IMR-90 (cell line): ENCODE results near the gene ST6GALNAC5.

Experiments
- BHLHE40 ChIP-seq: fragments of 150-350 bp; IDR thresholded peaks from 2 replicates; pipeline ENCODE4 v1.6.1; 2016; ENCODE audit warnings: mild to moderate bottlenecking, low read depth, low read length
- CEBPB ChIP-seq: IDR thresholded peaks from 2 replicates; pipeline ENCODE4 v1.6.1; 2012; ENCODE audit warnings: low read depth, low read length, improper control_type of control experiment
- FOS ChIP-seq: fragments of 150-350 bp; IDR thresholded peaks from 2 replicates; pipeline ENCODE4 v1.6.1; 2016; ENCODE audit warnings: low read depth, low read length
- MAFK ChIP-seq: IDR thresholded peaks from 2 replicates; pipeline ENCODE4 v1.6.1; 2012; ENCODE audit warnings: low read depth, low read length, improper control_type of control experiment
- NFE2L2 ChIP-seq: fragments of 150-350 bp; IDR thresholded peaks from 2 replicates; pipeline ENCODE4 v1.6.1; 2016; ENCODE audit warnings: low read depth, mild to moderate bottlenecking, low read length
- POLR2A ChIP-seq: IDR thresholded peaks from 2 replicates; pipeline ENCODE4 v1.6.1; 2012; ENCODE audit warnings: mild to moderate bottlenecking, low read depth, low read length
- RAD21 ChIP-seq: IDR thresholded peaks from 2 replicates; pipeline ENCODE4 v1.6.1; 2012; ENCODE audit warnings: low read length, improper control_type of control experiment
- RFX5 ChIP-seq: IDR thresholded peaks from 2 replicates; pipeline ENCODE4 v1.8.0; 2012; ENCODE audit warnings: low read depth, mild to moderate bottlenecking, low read length, moderate library complexity
- SMC3 ChIP-seq: fragments of 150-350 bp; IDR thresholded peaks from 2 replicates; pipeline ENCODE4 v1.6.1; 2016; ENCODE audit warnings: low read depth, mild to moderate bottlenecking, antibody characterized with exemption, low read length, moderate library complexity
- TF ChIP-seq, protein P1 (sequence below): conservative IDR thresholded peaks from 2 replicates; pipeline ENCODE4 v1.5.1; 2012; ENCODE audit warnings: mild to moderate bottlenecking, low read depth, low read length, improper control_type of control experiment
- TF ChIP-seq, protein P2 (sequence below): fragments of 150-350 bp; IDR thresholded peaks from 2 replicates; pipeline ENCODE4 v1.6.1; 2017; ENCODE audit warnings: mild to moderate bottlenecking, antibody characterized with exemption, low read length, low read depth
- TF ChIP-seq, protein P3 (sequence below): fragments of 150-350 bp; IDR thresholded peaks from 2 replicates; pipeline ENCODE4 v1.6.1; 2016; ENCODE audit warnings: low read depth, mild to moderate bottlenecking, low read length, moderate library complexity, borderline replicate concordance

DNA sequence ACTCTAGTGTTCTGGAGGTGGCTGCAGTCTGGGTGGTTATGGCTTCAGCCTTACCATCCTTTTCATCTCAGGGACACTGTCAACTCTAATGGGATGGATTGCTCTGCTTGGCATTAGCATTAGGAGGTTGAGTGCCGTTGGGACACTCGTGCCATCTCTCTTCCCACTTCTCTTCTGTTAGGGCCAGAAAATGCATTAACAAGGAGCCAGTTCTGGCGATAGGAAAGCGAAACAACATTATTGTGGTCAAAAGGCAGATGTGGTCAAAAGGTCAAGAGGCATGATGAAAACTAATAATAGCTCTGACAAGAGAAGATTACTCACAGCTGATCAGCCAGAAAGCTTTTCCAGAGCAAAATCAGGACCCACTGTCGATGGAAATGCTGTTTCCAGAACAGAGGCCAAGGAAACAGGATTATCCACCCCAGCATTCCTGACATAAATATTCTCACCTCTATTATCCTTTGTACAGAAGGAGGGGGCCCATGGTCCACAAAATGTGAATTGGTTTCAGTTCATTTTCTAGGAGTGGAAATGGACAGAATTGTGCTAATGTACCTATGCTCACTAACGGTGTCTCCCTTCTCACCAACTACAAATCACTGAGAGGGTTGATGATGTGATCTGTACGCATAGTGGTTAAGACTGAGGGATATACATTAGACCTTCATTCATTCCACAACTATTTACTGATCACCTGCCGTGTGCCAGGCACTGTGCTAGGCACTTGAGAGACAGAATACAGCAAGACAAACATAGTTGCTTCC lies 72.0 kb downstream of the ST6GALNAC5 start:
- TF ChIP-seq, protein P1, sequence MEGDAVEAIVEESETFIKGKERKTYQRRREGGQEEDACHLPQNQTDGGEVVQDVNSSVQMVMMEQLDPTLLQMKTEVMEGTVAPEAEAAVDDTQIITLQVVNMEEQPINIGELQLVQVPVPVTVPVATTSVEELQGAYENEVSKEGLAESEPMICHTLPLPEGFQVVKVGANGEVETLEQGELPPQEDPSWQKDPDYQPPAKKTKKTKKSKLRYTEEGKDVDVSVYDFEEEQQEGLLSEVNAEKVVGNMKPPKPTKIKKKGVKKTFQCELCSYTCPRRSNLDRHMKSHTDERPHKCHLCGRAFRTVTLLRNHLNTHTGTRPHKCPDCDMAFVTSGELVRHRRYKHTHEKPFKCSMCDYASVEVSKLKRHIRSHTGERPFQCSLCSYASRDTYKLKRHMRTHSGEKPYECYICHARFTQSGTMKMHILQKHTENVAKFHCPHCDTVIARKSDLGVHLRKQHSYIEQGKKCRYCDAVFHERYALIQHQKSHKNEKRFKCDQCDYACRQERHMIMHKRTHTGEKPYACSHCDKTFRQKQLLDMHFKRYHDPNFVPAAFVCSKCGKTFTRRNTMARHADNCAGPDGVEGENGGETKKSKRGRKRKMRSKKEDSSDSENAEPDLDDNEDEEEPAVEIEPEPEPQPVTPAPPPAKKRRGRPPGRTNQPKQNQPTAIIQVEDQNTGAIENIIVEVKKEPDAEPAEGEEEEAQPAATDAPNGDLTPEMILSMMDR: no peak
- TF ChIP-seq FOS: no peak
- TF ChIP-seq RFX5: no peak
- TF ChIP-seq, protein P2, sequence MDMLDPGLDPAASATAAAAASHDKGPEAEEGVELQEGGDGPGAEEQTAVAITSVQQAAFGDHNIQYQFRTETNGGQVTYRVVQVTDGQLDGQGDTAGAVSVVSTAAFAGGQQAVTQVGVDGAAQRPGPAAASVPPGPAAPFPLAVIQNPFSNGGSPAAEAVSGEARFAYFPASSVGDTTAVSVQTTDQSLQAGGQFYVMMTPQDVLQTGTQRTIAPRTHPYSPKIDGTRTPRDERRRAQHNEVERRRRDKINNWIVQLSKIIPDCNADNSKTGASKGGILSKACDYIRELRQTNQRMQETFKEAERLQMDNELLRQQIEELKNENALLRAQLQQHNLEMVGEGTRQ: no peak
- TF ChIP-seq, protein P3, sequence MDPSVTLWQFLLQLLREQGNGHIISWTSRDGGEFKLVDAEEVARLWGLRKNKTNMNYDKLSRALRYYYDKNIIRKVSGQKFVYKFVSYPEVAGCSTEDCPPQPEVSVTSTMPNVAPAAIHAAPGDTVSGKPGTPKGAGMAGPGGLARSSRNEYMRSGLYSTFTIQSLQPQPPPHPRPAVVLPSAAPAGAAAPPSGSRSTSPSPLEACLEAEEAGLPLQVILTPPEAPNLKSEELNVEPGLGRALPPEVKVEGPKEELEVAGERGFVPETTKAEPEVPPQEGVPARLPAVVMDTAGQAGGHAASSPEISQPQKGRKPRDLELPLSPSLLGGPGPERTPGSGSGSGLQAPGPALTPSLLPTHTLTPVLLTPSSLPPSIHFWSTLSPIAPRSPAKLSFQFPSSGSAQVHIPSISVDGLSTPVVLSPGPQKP: no peak
- TF ChIP-seq SMC3: no peak
- no peak for TF ChIP-seq POLR2A
- TF ChIP-seq RAD21: no peak
- TF ChIP-seq NFE2L2: no peak
- no peak for TF ChIP-seq CEBPB
- no peak for TF ChIP-seq MAFK
- no peak for TF ChIP-seq BHLHE40
